ENCODE data around the gene SMG1.
"Not testable (repeated sequence)": the region's sequence is repeated elsewhere in the genome, so short reads cannot be mapped to it uniquely, and the experiment has no call there.

The SMG1 gene

GRCh38 chr16:18796377-18796776 is 129.8 kb downstream of the SMG1 start:
- DNase-seq, result no peak

GRCh38 chr16:18792836-18793433 is 133.3 kb downstream of the SMG1 start:
- DNase-seq, result no peak

- peak; percentile 96 for DNase-seq
Observed at GRCh38 chr16:18789850-18790706, 136.1 kb downstream of the SMG1 start, which contains the start of gene RPS15A. RPS15A (minus strand) TSS chr16:18790334; CDS start chr16:18789113, 1,221 bp downstream.

GRCh38 chr16:18789515-18789849 is 136.7 kb downstream of the SMG1 start:
- no peak for DNase-seq

GRCh38 chr16:18788828-18789514 is 137.2 kb downstream of the SMG1 start:
- no peak for DNase-seq

- no peak for DNase-seq
Observed at GRCh38 chr16:18784917-18785623, 141.1 kb downstream of the SMG1 start.

GRCh38 chr16:18783430-18784341 is 142.5 kb downstream of the SMG1 start:
- no peak for DNase-seq

GRCh38 chr16:18782697-18783429 is 143.3 kb downstream of the SMG1 start:
- no peak for DNase-seq

GRCh38 chr16:18781232-18781631 is 145.0 kb downstream of the SMG1 start:
- DNase-seq, result not testable (repeated sequence)

- DNase-seq, result not testable (repeated sequence)
Observed at GRCh38 chr16:18780460-18781026, 145.7 kb downstream of the SMG1 start.

- DNase-seq, result not testable (repeated sequence)
Observed at GRCh38 chr16:18777664-18778063, 148.5 kb downstream of the SMG1 start.

- DNase-seq, result not testable (repeated sequence)
Observed at GRCh38 chr16:18776334-18776733, 149.9 kb downstream of the SMG1 start.

- DNase-seq, result not testable (repeated sequence)
Observed at GRCh38 chr16:18774651-18775050, 151.6 kb downstream of the SMG1 start.

- not testable (repeated sequence) for DNase-seq
Observed at GRCh38 chr16:18772171-18772570, 154.0 kb downstream of the SMG1 start.

- DNase-seq, result not testable (repeated sequence)
Observed at GRCh38 chr16:18770336-18770962, 155.8 kb downstream of the SMG1 start.

- DNase-seq, result not testable (repeated sequence)
Observed at GRCh38 chr16:18767217-18767616, 159.0 kb downstream of the SMG1 start.

GRCh38 chr16:18762713-18763112 is 163.5 kb downstream of the SMG1 start:
- not testable (repeated sequence) for DNase-seq

GRCh38 chr16:18759598-18760520 is 166.3 kb downstream of the SMG1 start:
- DNase-seq, result not testable (repeated sequence)

All from COR-L47 (cell line).